Small intestine (tissue), 7 donors: ENCODE measurements around the gene BRINP2. TPM values are rescaled to one million over a fixed set of nuclear protein-coding genes. Genes with fewer than 3 reads are reported as not detected.

Experiments used
- DNase-seq, 2 donors: peaks; one replicate each; pipeline versions ENCODE4 v3.0.0 to v3.0.0-alpha.2; 2013
- FAIRE-seq: peaks from 2 replicates; lab custom pipeline; 2012; peaks lifted over from hg19 to GRCh38; lab: Jason Lieb, UNC
- H3K27ac ChIP-seq, 3 donors: one replicate each; pipeline ENCODE4 v1.5.1; 2013; ENCODE audit warnings: low read length in 2 of 3, mild to moderate bottlenecking in 2 of 3, control low read depth in 1 of 3, inconsistent platforms in 1 of 3, low read depth in 1 of 3, moderate library complexity in 1 of 3
- H3K27me3 ChIP-seq, 3 donors: one replicate each; pipeline ENCODE4 v1.6.1; 2013; ENCODE audit warnings: low read length in 3 of 3, inconsistent platforms in 1 of 3; ENCODE audit not compliant: control insufficient read depth in 3 of 3, insufficient read depth in 3 of 3
- H3K36me3 ChIP-seq, 3 donors: one replicate each; pipeline ENCODE4 v1.6.1; 2013; ENCODE audit warnings: low read length in 3 of 3, inconsistent platforms in 1 of 3, low read depth in 1 of 3, mild to moderate bottlenecking in 1 of 3, moderate library complexity in 1 of 3; ENCODE audit not compliant: control insufficient read depth in 3 of 3, insufficient read depth in 2 of 3
- H3K4me1 ChIP-seq, 3 donors: one replicate each; pipeline ENCODE4 v1.6.1; 2013; ENCODE audit warnings: low read length in 2 of 3, inconsistent platforms in 1 of 3, low read depth in 1 of 3, mild to moderate bottlenecking in 1 of 3, moderate library complexity in 1 of 3; ENCODE audit not compliant: control insufficient read depth in 3 of 3, insufficient read depth in 2 of 3
- H3K4me3 ChIP-seq, 3 donors: one replicate each; pipeline ENCODE4 v1.5.1; 2013; ENCODE audit warnings: low read length in 3 of 3, control low read depth in 1 of 3, inconsistent platforms in 1 of 3, low read depth in 1 of 3, mild to moderate bottlenecking in 1 of 3, moderate library complexity in 1 of 3
- H3K9me3 ChIP-seq, 2 donors: one replicate each; pipeline ENCODE4 v1.6.1; 2013; ENCODE audit warnings: low read depth in 1 of 2, low read length in 1 of 2; ENCODE audit not compliant: control insufficient read depth in 2 of 2, insufficient read depth in 1 of 2
- WGBS, 3 donors: extraction: QIAGEN DNeasy Blood & Tissue Kit; methylation state at CpG; one replicate each; pipeline ENCODE4 v1.1.7; 2013; 5-methylcytosine and 5-hydroxymethylcytosine counted together
- polyA plus RNA-seq, 4 donors: library from polyadenylated mRNA; stranded (reverse) in 3 of 4; unstranded in 1 of 4; fragments of 200-250 nt in 3 of 4; fragments of 120-200 nt in 1 of 4; gene quantifications; one replicate each; pipeline versions ENCODE4 v1.2.1 to v1.2.3, GENCODE V29; 2013
- donor health status: healthy with polysubstance abuse.
- donor health status: control.
- donor health status: control.
- donor health status: Bipolar disorder and iron deficiency.
- donor health status: healthy.

BRINP2 gene
- polyA plus RNA-seq, 4 donors, result 0.04 to 0.27 (median 0.16) TPM; not detected in 1

- WGBS, 3 donors, result 89 to 91% (median 89%) methylated on average over 10 of the region's 10 CpGs
- H3K4me3 ChIP-seq, result no peak overlapping the region
- DNase-seq (no peak), FAIRE-seq (no peak)
- no peaks in the 10 kb centered on the region for H3K36me3 ChIP-seq
- no peaks in the 10 kb centered on the region for H3K9me3 ChIP-seq
- peaks cover 0 to 3% (median 0%) of the 10 kb centered on the region in 3 donors for H3K27me3 ChIP-seq
- no peak overlapping the region for H3K27ac ChIP-seq
- no peaks in the 10 kb centered on the region for H3K4me1 ChIP-seq
These were observed 108.0 kb downstream of the BRINP2 start for GRCh38 chr1:177278626-177279390.

DNA sequence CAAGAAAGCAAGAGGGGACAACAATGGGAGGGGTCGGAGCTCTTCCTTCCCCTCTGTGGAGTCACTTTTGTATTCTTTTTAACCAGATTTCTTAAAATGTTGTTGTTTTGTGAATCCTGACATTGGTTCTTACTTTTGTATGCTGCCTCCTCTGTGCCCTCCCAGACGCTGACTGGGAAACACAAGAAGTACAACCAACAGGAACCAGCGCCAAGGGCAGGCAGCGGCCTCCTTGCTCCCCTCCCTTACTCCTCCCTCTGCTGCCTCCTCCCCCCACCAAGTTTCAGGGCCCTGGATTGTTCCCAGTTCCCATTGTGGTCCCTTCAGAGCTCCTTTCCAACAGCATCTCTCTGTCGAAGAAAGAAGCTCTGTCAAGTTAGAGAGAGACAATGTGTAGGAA, 111.1 kb downstream of the BRINP2 start:
- WGBS, 3 donors, result 75 to 82% (median 77%) methylated on average over 5 of the region's 5 CpGs
- Histone ChIP-seq H3K4me1 (no peaks in the 10 kb centered on the region), H3K9me3 (no peaks in the 10 kb centered on the region), H3K36me3 (no peaks in the 10 kb centered on the region), H3K4me3 (no peak overlapping the region), H3K27ac (no peak overlapping the region), H3K27me3 (no peaks in the 10 kb centered on the region)
- DNase-seq (no peak), FAIRE-seq (no peak)

DNA sequence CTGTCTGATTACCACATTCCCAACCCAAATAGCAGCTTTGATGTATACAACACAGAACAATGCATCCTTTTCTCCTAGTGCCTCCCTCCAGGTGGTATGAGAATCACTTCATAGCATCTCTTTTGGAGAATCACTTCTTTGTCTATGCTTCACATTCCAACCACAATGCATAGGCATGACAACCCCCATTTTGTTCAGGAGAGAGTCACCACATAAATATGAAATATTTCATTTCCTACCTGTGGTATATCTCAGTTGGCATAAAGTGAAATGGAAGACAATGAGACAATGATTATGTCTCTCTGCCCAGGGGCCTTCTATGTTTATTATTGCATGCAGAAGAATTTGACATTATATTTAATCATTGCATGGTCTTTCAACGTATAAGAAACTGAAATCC, 112.2 kb downstream of the BRINP2 start:
- no peak for DNase-seq

GRCh38 chr1:177283380-177283779, 112.6 kb downstream of the BRINP2 start:
- no peaks in the 10 kb centered on the region for H3K36me3 ChIP-seq
- H3K27me3 ChIP-seq, result no peaks in the 10 kb centered on the region
- 79 to 89% (median 88%) methylated on average over 2 of the region's 2 CpGs for whole genome bisulfite sequencing, 3 donors
- H3K4me3 ChIP-seq, result no peak overlapping the region
- no peaks in the 10 kb centered on the region for H3K9me3 ChIP-seq
- H3K4me1 ChIP-seq, result no peaks in the 10 kb centered on the region
- DNase-seq (no peak), FAIRE-seq (no peak)
- H3K27ac ChIP-seq, result no peak overlapping the region

More for the DNA sequence above, 112.2 kb downstream of the BRINP2 start:
- H3K4me1 ChIP-seq, result no peaks in the 10 kb centered on the region
- H3K36me3 ChIP-seq, result no peaks in the 10 kb centered on the region
- WGBS, 3 donors, result 53 to 59% (median 57%) methylated on average over 1 of the region's 1 CpG
- no peaks in the 10 kb centered on the region for H3K9me3 ChIP-seq
- H3K27me3 ChIP-seq, result no peaks in the 10 kb centered on the region
- H3K27ac ChIP-seq, result no peak overlapping the region
- FAIRE-seq, result no peak
- H3K4me3 ChIP-seq, result no peak overlapping the region

- Histone ChIP-seq H3K27ac (no peak overlapping the region), H3K4me1 (no peaks in the 10 kb centered on the region), H3K27me3 (no peaks in the 10 kb centered on the region), H3K4me3 (no peak overlapping the region), H3K36me3 (no peaks in the 10 kb centered on the region), H3K9me3 (no peaks in the 10 kb centered on the region)
- no peak for FAIRE-seq
- WGBS, 3 donors, result 86 to 93% (median 87%) methylated on average over 3 of the region's 3 CpGs
- DNase-seq, result no peak
These were observed 115.6 kb downstream of the BRINP2 start for GRCh38 chr1:177286396-177286795.

GRCh38 chr1:177287270-177287669, 116.5 kb downstream of the BRINP2 start:
- Histone ChIP-seq H3K27ac (no peak overlapping the region), H3K9me3 (no peaks in the 10 kb centered on the region), H3K4me1 (no peaks in the 10 kb centered on the region), H3K27me3 (no peaks in the 10 kb centered on the region), H3K36me3 (no peaks in the 10 kb centered on the region), H3K4me3 (no peak overlapping the region)
- DNase-seq (no peak), FAIRE-seq (no peak)

- H3K4me3 ChIP-seq, result no peak overlapping the region
- 2 to 39% (median 18%) methylated on average over 2 of the region's 2 CpGs for WGBS, 3 donors
- H3K36me3 ChIP-seq, result no peaks in the 10 kb centered on the region
- no peak overlapping the region for H3K27ac ChIP-seq
- FAIRE-seq (no peak), DNase-seq (no peak)
- no peaks in the 10 kb centered on the region for H3K4me1 ChIP-seq
- H3K27me3 ChIP-seq, result no peaks in the 10 kb centered on the region
- H3K9me3 ChIP-seq, result no peaks in the 10 kb centered on the region
These were observed 117.2 kb downstream of the BRINP2 start for GRCh38 chr1:177287994-177288393.

DNA sequence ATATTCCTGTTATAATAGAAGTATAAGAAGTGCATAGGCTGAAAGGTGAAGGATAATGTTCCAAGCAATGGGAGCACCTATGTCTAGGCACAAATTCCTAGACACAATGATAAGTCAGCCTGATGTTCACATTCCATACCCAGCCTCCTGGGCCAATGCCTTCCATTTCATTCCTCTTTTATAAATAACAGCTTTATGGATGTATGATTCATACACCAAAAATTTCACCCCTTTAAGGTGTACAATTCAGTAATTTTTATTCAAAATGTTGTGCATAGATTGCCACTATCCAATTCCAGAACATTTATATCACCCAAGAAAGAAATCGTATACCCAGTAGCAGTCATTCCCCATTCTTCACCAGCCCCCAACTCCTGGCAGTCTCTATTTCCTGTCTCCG, 118.8 kb downstream of the BRINP2 start:
- no peak for FAIRE-seq
- no peak overlapping the region for H3K27ac ChIP-seq
- no peaks in the 10 kb centered on the region for H3K4me1 ChIP-seq
- DNase-seq, result no peak
- WGBS, 3 donors, result 78 to 88% (median 85%) methylated on average over 2 of the region's 2 CpGs
- no peak overlapping the region for H3K4me3 ChIP-seq
- no peaks in the 10 kb centered on the region for H3K27me3 ChIP-seq
- no peaks in the 10 kb centered on the region for H3K36me3 ChIP-seq
- no peaks in the 10 kb centered on the region for H3K9me3 ChIP-seq

DNA sequence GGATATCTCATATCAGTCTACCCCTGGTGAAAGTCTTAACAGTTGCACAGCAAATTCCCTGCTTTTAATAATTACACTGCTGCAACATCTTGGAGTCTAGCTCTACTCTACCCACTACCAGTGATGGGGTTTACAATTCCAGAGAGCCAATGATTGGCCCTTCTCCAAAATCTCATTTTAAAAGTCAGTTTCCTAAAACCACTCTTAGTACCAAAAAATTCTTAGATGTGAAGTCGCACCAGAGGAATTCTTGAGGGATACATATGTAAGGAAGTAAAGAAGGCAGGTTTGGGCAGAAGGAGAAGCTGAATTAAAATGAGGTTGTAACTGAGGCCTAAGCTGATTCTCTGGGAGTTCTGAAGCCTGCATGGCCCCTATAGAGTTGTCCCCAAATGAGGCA, 129.7 kb downstream of the BRINP2 start:
- Histone ChIP-seq H3K4me3 (no peak overlapping the region), H3K27me3 (peaks cover 0 to 11% (median 0%) of the 10 kb centered on the region in 3 donors), H3K9me3 (peaks cover 0 to 5% of the 10 kb centered on the region in 2 donors), H3K27ac (no peak overlapping the region), H3K4me1 (no peaks in the 10 kb centered on the region), H3K36me3 (no peaks in the 10 kb centered on the region)
- 86 to 95% (median 93%) methylated on average over 1 of the region's 1 CpG for WGBS, 3 donors
- FAIRE-seq (no peak), DNase-seq (no peak)
